Loucy (cell line): ENCODE data around the gene C2CD4C.

Source experiments
- H2AFZ ChIP-seq: fragments of 200-600 bp; sonication (generic); 2 replicates; pipeline ENCODE4 v1.6.0; 2016; ENCODE audit warnings: antibody characterized with exemption, mild to moderate bottlenecking, low read length, moderate library complexity
- H3F3A ChIP-seq: fragments of 200-600 bp; 2 replicates; pipeline ENCODE4 v1.6.0; 2016; ENCODE audit warnings: antibody characterized with exemption, low read depth, mild to moderate bottlenecking
- H3K27me3 ChIP-seq: fragments of 200-600 bp; sonication (generic); 2 replicates; pipeline ENCODE4 v1.6.1; 2014; ENCODE audit warnings: low read length, mild to moderate bottlenecking; ENCODE audit not compliant: insufficient read depth, poor library complexity, severe bottlenecking
- H3K36me3 ChIP-seq: fragments of 200-600 bp; sonication (generic); 2 replicates; pipeline ENCODE4 v1.6.1; 2016; ENCODE audit warnings: low read length; ENCODE audit not compliant: insufficient read depth
- H3K4me1 ChIP-seq: fragments of 200-600 bp; sonication (generic); 2 replicates; pipeline ENCODE4 v1.5.1; 2014; ENCODE audit warnings: low read length, mild to moderate bottlenecking; ENCODE audit not compliant: insufficient read depth, poor library complexity, severe bottlenecking
- H3K4me2 ChIP-seq: fragments of 200-600 bp; sonication (generic); 2 replicates; pipeline ENCODE4 v1.6.0; 2014; ENCODE audit warnings: antibody characterized with exemption, low read length, low read depth, mild to moderate bottlenecking; ENCODE audit not compliant: poor library complexity, severe bottlenecking
- H3K4me3 ChIP-seq: fragments of 200-600 bp; sonication (generic); 2 replicates; pipeline ENCODE4 v1.5.1; 2014; ENCODE audit warnings: low read length, mild to moderate bottlenecking, mixed read lengths; ENCODE audit not compliant: poor library complexity, severe bottlenecking
- H3K79me2 ChIP-seq: fragments of 200-600 bp; sonication (generic); 2 replicates; pipeline ENCODE4 v1.6.1; 2014; ENCODE audit warnings: low read length; ENCODE audit not compliant: insufficient read depth
- H3K9ac ChIP-seq: fragments of 200-600 bp; sonication (generic); 2 replicates; pipeline ENCODE4 v1.6.0; 2014; ENCODE audit warnings: mild to moderate bottlenecking, low read depth, low read length, moderate library complexity; ENCODE audit not compliant: poor library complexity, severe bottlenecking
- H3K9me2 ChIP-seq: fragments of 200-600 bp; sonication (generic); replicated peaks from 2 replicates; pipeline ENCODE4 v1.6.1; 2016; ENCODE audit warnings: low read depth, low read length, mixed read lengths
- H3K9me3 ChIP-seq: fragments of 200-600 bp; sonication (generic); 2 replicates; pipeline ENCODE4 v1.6.1; 2014; ENCODE audit warnings: mild to moderate bottlenecking, antibody characterized with exemption, low read length, low read depth; ENCODE audit not compliant: insufficient read depth
- H4K20me1 ChIP-seq: fragments of 200-600 bp; sonication (generic); 2 replicates; pipeline ENCODE4 v1.6.0; 2014; ENCODE audit warnings: antibody characterized with exemption, low read length, mild to moderate bottlenecking; ENCODE audit not compliant: insufficient read depth, poor library complexity, severe bottlenecking
- CTCF ChIP-seq: fragments of 200-600 bp; sonication (generic); conservative IDR thresholded peaks from 2 replicates; pipeline ENCODE4 v1.5.1; 2014; ENCODE audit warnings: mild to moderate bottlenecking, antibody characterized with exemption, low read length
- EZH2phosphoT487 ChIP-seq: fragments of 200-600 bp; IDR thresholded peaks from 2 replicates; pipeline ENCODE4 v1.6.1; 2018; ENCODE audit warnings: antibody characterized with exemption, mild to moderate bottlenecking, moderate library complexity, borderline replicate concordance

Gene C2CD4C

GRCh38 chr19:371501-372168 lies 37.3 kb downstream of the C2CD4C start:
- Histone ChIP-seq H3K27me3 (no peaks in the 10 kb centered on the region), H3K4me2 (peak overlapping the region; percentile 29), H3K9me3 (peaks cover 2% of the 10 kb centered on the region; the same call in 1 of the 2 replicates), H3K9me2 (no peaks in the 10 kb centered on the region), H3K4me3 (peak overlapping the region; percentile 28), H3K79me2 (no peaks in the 10 kb centered on the region), H3K4me1 (peaks cover 3% of the 10 kb centered on the region), H3F3A (no peaks in the 10 kb centered on the region), H3K36me3 (no peaks in the 10 kb centered on the region), H3K9ac (peak overlapping the region; percentile 19), H2AFZ (no peak overlapping the region), H4K20me1 (no peaks in the 10 kb centered on the region)
- TF ChIP-seq CTCF (no peak), EZH2phosphoT487 (no peak)

- Histone ChIP-seq H3K9ac (peak overlapping the region; percentile 19), H4K20me1 (no peaks in the 10 kb centered on the region), H3K36me3 (no peaks in the 10 kb centered on the region), H3K4me2 (peak overlapping the region; percentile 29), H3K4me3 (no peak overlapping the region), H2AFZ (no peak overlapping the region), H3K4me1 (peaks cover 3% of the 10 kb centered on the region), H3K9me2 (no peaks in the 10 kb centered on the region), H3K9me3 (peaks cover 2% of the 10 kb centered on the region; the same call in 1 of the 2 replicates), H3K79me2 (no peaks in the 10 kb centered on the region), H3K27me3 (no peaks in the 10 kb centered on the region), H3F3A (no peaks in the 10 kb centered on the region)
- TF ChIP-seq EZH2phosphoT487 (no peak), CTCF (no peak)
These were observed 38.2 kb downstream of the C2CD4C start for GRCh38 chr19:370641-371330.

- no peaks in the 10 kb centered on the region for H3K9me2 ChIP-seq
- no peaks in the 10 kb centered on the region for H3K27me3 ChIP-seq
- H2AFZ ChIP-seq: no peak overlapping the region
- no peaks in the 10 kb centered on the region for H3K79me2 ChIP-seq
- H3K4me2 ChIP-seq: no peak overlapping the region
- peaks cover 2% of the 10 kb centered on the region; the same call in 1 of the 2 replicates for H3K9me3 ChIP-seq
- H3K4me3 ChIP-seq: no peak overlapping the region
- no peaks in the 10 kb centered on the region for H4K20me1 ChIP-seq
- no peak overlapping the region for H3K9ac ChIP-seq
- peaks cover 3% of the 10 kb centered on the region for H3K4me1 ChIP-seq
- no peaks in the 10 kb centered on the region for H3F3A ChIP-seq
- H3K36me3 ChIP-seq: no peaks in the 10 kb centered on the region
- TF ChIP-seq EZH2phosphoT487: no peak
- no peak for TF ChIP-seq CTCF
These were observed 39.1 kb downstream of the C2CD4C start for GRCh38 chr19:369876-370275.
